ENCODE results near the gene PPID.

Gene PPID

DNA sequence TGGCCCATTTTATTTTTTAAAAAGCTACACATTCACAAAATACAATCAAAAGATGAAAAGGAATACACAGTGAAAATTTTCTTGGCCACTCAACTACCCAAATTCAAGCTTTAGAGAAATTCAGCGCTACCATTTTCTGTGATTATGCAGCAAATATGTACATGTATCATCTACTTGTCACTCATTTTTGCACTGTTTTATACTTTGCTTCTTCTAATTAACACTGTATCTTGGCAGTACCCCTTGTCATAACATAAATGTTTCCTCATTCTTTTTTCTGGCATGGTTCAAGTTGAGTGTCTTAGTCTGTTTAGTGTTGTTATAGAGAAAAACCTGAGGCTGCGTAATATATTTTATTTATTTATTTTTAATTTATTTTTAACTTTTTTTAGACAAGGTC lies 15.7 kb upstream of the PPID start:
- Histone ChIP-seq H3K79me1 (replicated peaks; ENCODE audit: low read length, poor library complexity, severe bottlenecking) (no peaks in the 10 kb centered on the region), H2AFZ (ENCODE audit: low read depth, low read length) (no peak overlapping the region), H3K23ac (ENCODE audit: low read length in 2 of 2) (no peak overlapping the region), H3K4ac (ENCODE audit: low read depth in 1 of 2, low read length in 2 of 2) (no peak overlapping the region), H3K36me3 (ENCODE audit: control insufficient read depth in 1 of 2, insufficient read depth in 2 of 2, low read depth in 1 of 2, low read length in 2 of 2) (no peaks in the 10 kb centered on the region), H2BK120ac (ENCODE audit: low read depth, low read length) (no peak overlapping the region), H3K4me2 (ENCODE audit: low read length, poor library complexity, severe bottlenecking) (no peak overlapping the region), H2BK12ac (ENCODE audit: low read length in 2 of 2) (no peak overlapping the region), H3K27ac (ENCODE audit: low read length, poor library complexity, severe bottlenecking) (no peak overlapping the region), H3K4me3 (ENCODE audit: insufficient read depth in 1 of 2, low read depth in 1 of 2, low read length in 2 of 2) (no peak overlapping the region), H3K18ac (ENCODE audit: low read depth in 1 of 2, low read length in 2 of 2) (no peak overlapping the region), H3K9ac (ENCODE audit: low read length) (no peak overlapping the region), H4K91ac (ENCODE audit: low read length) (no peak overlapping the region), H2BK5ac (ENCODE audit: low read depth, low read length, poor library complexity, severe bottlenecking) (no peak overlapping the region), H3K27me3 (ENCODE audit: control insufficient read depth in 1 of 2, insufficient read depth in 1 of 2, low read length in 2 of 2) (no peaks in the 10 kb centered on the region), H3K14ac (ENCODE audit: low read length in 2 of 2) (no peak overlapping the region), H3K4me1 (ENCODE audit: control insufficient read depth, insufficient read depth, low read depth, low read length) (no peaks in the 10 kb centered on the region), H2BK15ac (ENCODE audit: low read depth, poor library complexity, severe bottlenecking) (no peak overlapping the region), H2AK5ac (ENCODE audit: low read length, severe bottlenecking) (no peak overlapping the region), H4K8ac (ENCODE audit: low read length) (no peak overlapping the region), H3K9me3 (ENCODE audit: control insufficient read depth, low read length) (no peaks in the 10 kb centered on the region)
- DNase-seq, result no peak
- WGBS, result 100% methylated on average over 1 of the region's 2 CpGs

DNA sequence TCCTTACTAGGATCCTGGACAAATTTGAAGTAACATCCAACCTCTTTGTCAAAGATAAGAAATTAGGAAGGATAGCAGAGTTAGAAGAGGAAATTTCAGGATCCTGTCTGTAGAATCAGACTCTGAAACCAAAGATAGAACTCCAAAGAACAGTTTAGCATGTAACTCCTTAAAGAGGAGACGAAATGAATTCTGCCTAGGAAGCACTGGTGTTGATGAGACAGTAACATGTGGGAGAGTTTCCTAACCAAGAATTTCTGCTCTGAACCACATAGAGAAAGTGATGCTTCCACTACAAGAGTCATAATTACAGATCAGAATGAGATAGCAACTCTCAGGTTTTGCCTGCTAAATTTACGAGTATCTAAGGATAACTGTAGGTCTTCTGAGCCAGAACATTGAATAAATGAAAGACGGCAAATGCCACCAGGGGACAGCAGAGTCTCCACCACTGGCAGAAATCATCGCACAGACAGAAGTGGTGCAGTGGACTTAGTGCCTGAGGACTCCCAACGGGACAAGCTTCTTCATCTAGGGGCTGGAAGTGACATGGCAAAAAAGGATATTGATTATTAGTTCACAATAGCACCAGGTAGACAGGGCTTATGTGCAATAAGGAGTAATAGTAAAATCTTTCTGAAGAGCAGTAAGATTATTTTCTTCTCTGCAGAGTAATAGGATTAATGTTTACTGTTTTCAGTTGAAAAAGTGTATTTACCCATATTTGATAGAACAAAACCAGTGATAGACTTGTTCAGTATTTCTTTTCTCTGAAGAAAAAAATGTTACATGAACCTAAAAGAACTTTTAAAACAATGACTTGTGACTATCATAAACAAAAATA lies 6.7 kb upstream of the PPID start:
- Histone ChIP-seq H3K9ac (ENCODE audit: low read length) (peak overlapping the region; percentile 36), H2AFZ (ENCODE audit: low read depth, low read length) (no peak overlapping the region), H3K14ac (ENCODE audit: low read length in 2 of 2) (no peak overlapping the region), H4K91ac (ENCODE audit: low read length) (no peak overlapping the region), H4K8ac (ENCODE audit: low read length) (no peak overlapping the region), H2BK5ac (ENCODE audit: low read depth, low read length, poor library complexity, severe bottlenecking) (no peak overlapping the region), H3K4me2 (ENCODE audit: low read length, poor library complexity, severe bottlenecking) (no peak overlapping the region), H3K23ac (ENCODE audit: low read length in 2 of 2) (no peak overlapping the region), H3K27me3 (ENCODE audit: control insufficient read depth in 1 of 2, insufficient read depth in 1 of 2, low read length in 2 of 2) (peaks cover 0 to 6% of the 10 kb centered on the region in 2 experiments), H3K4me3 (ENCODE audit: insufficient read depth in 1 of 2, low read depth in 1 of 2, low read length in 2 of 2) (no peak overlapping the region), H2AK5ac (ENCODE audit: low read length, severe bottlenecking) (no peak overlapping the region), H3K18ac (ENCODE audit: low read depth in 1 of 2, low read length in 2 of 2) (no peak overlapping the region), H2BK12ac (ENCODE audit: low read length in 2 of 2) (no peak overlapping the region), H3K4ac (ENCODE audit: low read depth in 1 of 2, low read length in 2 of 2) (no peak overlapping the region), H3K36me3 (ENCODE audit: control insufficient read depth in 1 of 2, insufficient read depth in 2 of 2, low read depth in 1 of 2, low read length in 2 of 2) (no peaks in the 10 kb centered on the region), H2BK15ac (ENCODE audit: low read depth, poor library complexity, severe bottlenecking) (no peak overlapping the region), H2BK120ac (ENCODE audit: low read depth, low read length) (peak overlapping the region; percentile 49), H3K27ac (ENCODE audit: low read length, poor library complexity, severe bottlenecking) (no peak overlapping the region), H3K4me1 (ENCODE audit: control insufficient read depth, insufficient read depth, low read depth, low read length) (no peaks in the 10 kb centered on the region), H3K79me1 (replicated peaks; ENCODE audit: low read length, poor library complexity, severe bottlenecking) (no peaks in the 10 kb centered on the region), H3K9me3 (ENCODE audit: control insufficient read depth, low read length) (no peaks in the 10 kb centered on the region)
- 16% methylated on average over 4 of the region's 5 CpGs for WGBS
- peak; percentile 75 for DNase-seq

DNA sequence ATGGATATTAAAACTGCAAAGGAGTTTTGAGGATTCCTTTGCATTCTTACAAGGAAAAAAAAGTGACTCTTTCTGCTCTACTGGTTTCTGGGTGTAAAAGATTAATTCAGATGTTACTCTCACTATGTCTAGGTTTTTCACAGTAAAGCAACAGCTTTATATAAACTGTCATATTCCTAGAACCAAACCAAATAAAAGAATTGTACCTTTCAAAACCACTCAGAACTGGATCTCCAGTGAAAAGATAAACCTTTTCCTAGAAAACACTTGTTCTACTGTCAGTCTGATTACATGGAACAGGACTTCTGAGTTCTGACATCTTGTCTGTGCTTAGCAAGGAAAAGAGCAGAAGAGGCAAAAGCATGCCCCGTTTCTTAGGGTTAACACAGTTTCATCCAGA lies 5.0 kb upstream of the PPID start:
- no peak overlapping the region for H4K91ac ChIP-seq (ENCODE audit: low read length)
- H3K9ac ChIP-seq (ENCODE audit: low read length), result no peak overlapping the region
- no peak overlapping the region for H3K14ac ChIP-seq (ENCODE audit: low read length in 2 of 2)
- no peak overlapping the region for H2BK12ac ChIP-seq (ENCODE audit: low read length in 2 of 2)
- no peak overlapping the region for H3K23ac ChIP-seq (ENCODE audit: low read length in 2 of 2)
- H3K18ac ChIP-seq (ENCODE audit: low read depth in 1 of 2, low read length in 2 of 2), result no peak overlapping the region
- H2AFZ ChIP-seq (ENCODE audit: low read depth, low read length), result no peak overlapping the region
- H2BK120ac ChIP-seq (ENCODE audit: low read depth, low read length), result no peak overlapping the region
- H2AK5ac ChIP-seq (ENCODE audit: low read length, severe bottlenecking), result no peak overlapping the region
- H3K79me1 ChIP-seq (replicated peaks; ENCODE audit: low read length, poor library complexity, severe bottlenecking), result no peaks in the 10 kb centered on the region
- H3K4me2 ChIP-seq (ENCODE audit: low read length, poor library complexity, severe bottlenecking), result no peak overlapping the region
- no peaks in the 10 kb centered on the region for H3K4me1 ChIP-seq (ENCODE audit: control insufficient read depth, insufficient read depth, low read depth, low read length)
- no peak overlapping the region for H3K27ac ChIP-seq (ENCODE audit: low read length, poor library complexity, severe bottlenecking)
- DNase-seq, result no peak
- H2BK15ac ChIP-seq (ENCODE audit: low read depth, poor library complexity, severe bottlenecking), result no peak overlapping the region
- H3K9me3 ChIP-seq (ENCODE audit: control insufficient read depth, low read length), result no peaks in the 10 kb centered on the region
- no peak overlapping the region for H2BK5ac ChIP-seq (ENCODE audit: low read depth, low read length, poor library complexity, severe bottlenecking)
- no peak overlapping the region for H4K8ac ChIP-seq (ENCODE audit: low read length)
- no peak overlapping the region for H3K4me3 ChIP-seq (ENCODE audit: insufficient read depth in 1 of 2, low read depth in 1 of 2, low read length in 2 of 2)
- WGBS, result no CpG with 5 or more reads among the region's 1 CpG
- no peak overlapping the region for H3K4ac ChIP-seq (ENCODE audit: low read depth in 1 of 2, low read length in 2 of 2)
- H3K36me3 ChIP-seq (ENCODE audit: control insufficient read depth in 1 of 2, insufficient read depth in 2 of 2, low read depth in 1 of 2, low read length in 2 of 2), result no peaks in the 10 kb centered on the region
- H3K27me3 ChIP-seq (ENCODE audit: control insufficient read depth in 1 of 2, insufficient read depth in 1 of 2, low read length in 2 of 2), result peaks cover 0 to 6% of the 10 kb centered on the region in 2 experiments

DNA sequence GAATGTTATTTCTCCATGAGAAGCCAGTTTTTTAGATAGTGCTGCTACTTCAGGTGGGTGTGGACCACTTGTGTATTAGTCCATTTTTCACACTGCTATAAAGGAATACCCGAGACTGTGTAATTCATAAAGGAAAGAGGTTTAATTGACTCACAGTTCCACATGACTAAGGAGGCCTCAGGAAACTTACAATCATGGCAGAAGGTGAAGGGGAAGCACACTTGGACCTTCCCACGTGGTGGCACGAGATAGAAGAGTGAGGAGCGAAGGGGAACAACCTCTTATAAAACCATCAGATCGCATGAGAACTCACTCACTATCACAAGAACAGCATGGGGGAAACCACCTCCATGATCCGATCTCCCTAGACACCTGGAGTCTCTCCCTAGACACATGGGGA lies 3.4 kb upstream of the PPID start:
- Histone ChIP-seq H2AK5ac (ENCODE audit: low read length, severe bottlenecking) (no peak overlapping the region), H2AFZ (ENCODE audit: low read depth, low read length) (no peak overlapping the region), H3K14ac (ENCODE audit: low read length in 2 of 2) (no peak overlapping the region), H2BK12ac (ENCODE audit: low read length in 2 of 2) (no peak overlapping the region), H3K9ac (ENCODE audit: low read length) (no peak overlapping the region), H3K79me1 (replicated peaks; ENCODE audit: low read length, poor library complexity, severe bottlenecking) (no peaks in the 10 kb centered on the region), H3K23ac (ENCODE audit: low read length in 2 of 2) (no peak overlapping the region), H3K27me3 (ENCODE audit: control insufficient read depth in 1 of 2, insufficient read depth in 1 of 2, low read length in 2 of 2) (peaks cover 0 to 6% of the 10 kb centered on the region in 2 experiments), H2BK5ac (ENCODE audit: low read depth, low read length, poor library complexity, severe bottlenecking) (no peak overlapping the region), H3K36me3 (ENCODE audit: control insufficient read depth in 1 of 2, insufficient read depth in 2 of 2, low read depth in 1 of 2, low read length in 2 of 2) (no peaks in the 10 kb centered on the region), H3K18ac (ENCODE audit: low read depth in 1 of 2, low read length in 2 of 2) (no peak overlapping the region), H3K4me2 (ENCODE audit: low read length, poor library complexity, severe bottlenecking) (no peak overlapping the region), H4K8ac (ENCODE audit: low read length) (no peak overlapping the region), H3K27ac (ENCODE audit: low read length, poor library complexity, severe bottlenecking) (no peak overlapping the region), H2BK120ac (ENCODE audit: low read depth, low read length) (no peak overlapping the region), H3K4me3 (ENCODE audit: insufficient read depth in 1 of 2, low read depth in 1 of 2, low read length in 2 of 2) (no peak overlapping the region), H4K91ac (ENCODE audit: low read length) (no peak overlapping the region), H3K9me3 (ENCODE audit: control insufficient read depth, low read length) (no peaks in the 10 kb centered on the region), H2BK15ac (ENCODE audit: low read depth, poor library complexity, severe bottlenecking) (no peak overlapping the region), H3K4me1 (ENCODE audit: control insufficient read depth, insufficient read depth, low read depth, low read length) (peaks cover 4% of the 10 kb centered on the region), H3K4ac (ENCODE audit: low read depth in 1 of 2, low read length in 2 of 2) (no peak overlapping the region)
- WGBS, result 90% methylated on average over 5 of the region's 6 CpGs
- DNase-seq, result no peak

Data from mesenchymal stem cell (in vitro differentiated cells and primary cell).